ENCODE measurements around the gene PIERCE2. TPM values are rescaled to one million over a fixed set of nuclear protein-coding genes. Genes with fewer than 3 reads are reported as not detected.
"Not testable (repeated sequence)": the region's sequence is repeated elsewhere in the genome, so short reads cannot be mapped to it uniquely, and the experiment has no call there.

Gene PIERCE2
- total RNA-seq, 1 experiment from 2014 or later, result 1.00 TPM

- DNase-seq (ENCODE audit: low read depth), result no peak
These were observed 13.8 kb downstream of the PIERCE2 start for GRCh38 chr15:55422089-55422488.

- peak; percentile 65 for DNase-seq (ENCODE audit: low read depth)
These were observed 26.9 kb downstream of the PIERCE2 start for GRCh38 chr15:55434989-55435825.

GRCh38 chr15:55443141-55443540 lies 34.8 kb downstream of the PIERCE2 start:
- DNase-seq (ENCODE audit: low read depth), result not testable (repeated sequence)

GRCh38 chr15:55445936-55446335 lies 37.6 kb downstream of the PIERCE2 start:
- not testable (repeated sequence) for DNase-seq (ENCODE audit: low read depth)

- DNase-seq (ENCODE audit: low read depth), result not testable (repeated sequence)
These were observed 38.2 kb downstream of the PIERCE2 start for GRCh38 chr15:55446379-55447029.

- DNase-seq (ENCODE audit: low read depth), result not testable (repeated sequence)
These were observed 38.7 kb downstream of the PIERCE2 start for GRCh38 chr15:55447030-55447394.

GRCh38 chr15:55457401-55458022 lies 49.2 kb downstream of the PIERCE2 start:
- DNase-seq (ENCODE audit: low read depth), result peak; percentile 25

GRCh38 chr15:55461447-55461846 lies 53.2 kb downstream of the PIERCE2 start:
- no peak for DNase-seq (ENCODE audit: low read depth)

- no peak for DNase-seq (ENCODE audit: low read depth)
These were observed 60.0 kb downstream of the PIERCE2 start for GRCh38 chr15:55468321-55468720.

Other genes starting within 250 kb of the PIERCE2 start
- 148 and 163 TPM in 2 replicates for gene RSL24D1, start 211.6 kb upstream of the PIERCE2 start, total RNA-seq (2014; rRNA removed; shearing (Covaris generic))
- gene RAB27A, start 118.7 kb upstream of the PIERCE2 start, total RNA-seq (2014; rRNA removed; shearing (Covaris generic)), result 9.5 and 12.8 TPM in 2 replicates
- gene PIGBOS1, start 89.4 kb upstream of the PIERCE2 start, total RNA-seq (2014; rRNA removed; shearing (Covaris generic)), result 13.0 and 15.4 TPM in 2 replicates
- gene PIGB, start 89.3 kb upstream of the PIERCE2 start, total RNA-seq (2014; rRNA removed; shearing (Covaris generic)), result 8.9 and 11.5 TPM in 2 replicates
- 12.8 and 14.6 TPM in 2 replicates for gene CCPG1, start 136 bp upstream of the PIERCE2 start, total RNA-seq (2014; rRNA removed; shearing (Covaris generic))
- gene DNAAF4, start 99.7 kb downstream of the PIERCE2 start, total RNA-seq (2014; rRNA removed; shearing (Covaris generic)), result 2.9 and 5.7 TPM in 2 replicates
- 3.3 and 5.0 TPM in 2 replicates for gene PYGO1, start 179.8 kb downstream of the PIERCE2 start, total RNA-seq (2014; rRNA removed; shearing (Covaris generic))